DOHH2 (cell line): ENCODE results near the gene INTS3.

Experiments used
- H3F3A ChIP-seq: fragments of 200-600 bp; sonication (generic), shearing (Covaris generic); 2 replicates; pipeline ENCODE4 v1.6.0; 2016; ENCODE audit warnings: antibody characterized with exemption, mild to moderate bottlenecking; ENCODE audit not compliant: control insufficient read depth, insufficient read depth
- H3K27ac ChIP-seq: fragments of 200-600 bp; sonication (generic); 2 replicates; pipeline ENCODE4 v1.5.1; 2014; ENCODE audit warnings: low read depth, mild to moderate bottlenecking, low read length, moderate library complexity
- H3K27me3 ChIP-seq: fragments of 200-600 bp; sonication (generic); 2 replicates; pipeline ENCODE4 v1.6.1; 2014; ENCODE audit warnings: mild to moderate bottlenecking, low read length, mixed read lengths; ENCODE audit not compliant: control insufficient read depth
- H3K36me3 ChIP-seq: fragments of 200-600 bp; sonication (generic); 2 replicates; pipeline ENCODE4 v1.6.1; 2014; ENCODE audit warnings: mild to moderate bottlenecking, low read length, moderate library complexity, mixed read lengths; ENCODE audit not compliant: control insufficient read depth
- H3K4me1 ChIP-seq: fragments of 200-600 bp; sonication (generic); 2 replicates; pipeline ENCODE4 v1.6.1; 2014; ENCODE audit warnings: mild to moderate bottlenecking, low read length, mixed read lengths; ENCODE audit not compliant: control insufficient read depth
- H3K4me2 ChIP-seq: fragments of 200-600 bp; sonication (generic); 2 replicates; pipeline ENCODE4 v1.6.0; 2014; ENCODE audit warnings: mild to moderate bottlenecking, low read length, moderate library complexity
- H3K4me3 ChIP-seq: fragments of 200-600 bp; sonication (generic); 2 replicates; pipeline ENCODE4 v1.5.1; 2014; ENCODE audit warnings: mild to moderate bottlenecking, low read length, mixed read lengths
- H3K79me2 ChIP-seq: fragments of 200-600 bp; sonication (generic); 2 replicates; pipeline ENCODE4 v1.6.1; 2014; ENCODE audit warnings: mild to moderate bottlenecking, low read length, mixed read lengths; ENCODE audit not compliant: control insufficient read depth
- H3K9me2 ChIP-seq: fragments of 200-600 bp; sonication (generic); replicated peaks from 2 replicates; pipeline ENCODE4 v1.6.1; 2014; ENCODE audit warnings: mild to moderate bottlenecking, low read length, mixed read lengths; ENCODE audit not compliant: control insufficient read depth
- H3K9me3 ChIP-seq: fragments of 200-600 bp; sonication (generic); 2 replicates; pipeline ENCODE4 v1.6.1; 2014; ENCODE audit warnings: antibody characterized with exemption, low read length, mixed read lengths; ENCODE audit not compliant: control insufficient read depth, insufficient read depth
- H4K20me1 ChIP-seq: fragments of 200-600 bp; sonication (generic); 2 replicates; pipeline ENCODE4 v1.6.0; 2014; ENCODE audit warnings: low read depth, mild to moderate bottlenecking, antibody characterized with exemption, low read length, moderate library complexity; ENCODE audit not compliant: control insufficient read depth, insufficient read depth
- CTCF ChIP-seq: fragments of 200-600 bp; sonication (generic); IDR thresholded peaks from one replicate; pipeline ENCODE4 v1.5.1; 2014; ENCODE audit warnings: antibody characterized with exemption, mild to moderate bottlenecking, low read depth, low read length; ENCODE audit not compliant: poor library complexity, severe bottlenecking
- EZH2phosphoT487 ChIP-seq: fragments of 200-600 bp; sonication (generic); IDR thresholded peaks from 2 replicates; pipeline ENCODE4 v1.6.1; 2017; ENCODE audit warnings: borderline replicate concordance, mild to moderate bottlenecking, antibody characterized with exemption, low read length, moderate library complexity, mixed read lengths

The INTS3 gene

DNA sequence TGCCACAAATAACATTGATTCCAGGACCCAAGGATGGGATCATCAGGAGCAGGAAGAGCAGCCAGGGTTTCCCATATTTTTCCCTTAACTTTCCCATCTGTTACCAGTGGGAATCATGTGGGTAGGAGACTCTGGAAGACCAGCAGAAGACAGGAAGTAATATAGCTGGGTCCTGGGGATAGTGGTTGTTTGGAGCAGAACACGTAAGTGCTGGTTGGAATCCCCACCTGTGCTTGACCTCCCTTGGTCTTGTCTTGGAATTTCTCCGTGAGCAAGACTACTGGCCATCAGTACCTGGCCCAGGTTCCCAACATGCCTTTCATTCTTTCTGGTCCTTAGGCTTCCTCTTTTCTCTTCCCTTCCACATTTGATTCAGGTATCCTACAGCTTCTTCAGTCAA, 26.4 kb downstream of the INTS3 start:
- no peaks in the 10 kb centered on the region for H3K4me1 ChIP-seq
- no peaks in the 10 kb centered on the region for H3K9me3 ChIP-seq
- no peaks in the 10 kb centered on the region for H4K20me1 ChIP-seq
- peaks cover 70% of the 10 kb centered on the region for H3K36me3 ChIP-seq
- H3K4me2 ChIP-seq: no peak overlapping the region
- H3K27ac ChIP-seq: no peak overlapping the region
- H3F3A ChIP-seq: no peaks in the 10 kb centered on the region
- H3K27me3 ChIP-seq: no peaks in the 10 kb centered on the region
- H3K79me2 ChIP-seq: no peaks in the 10 kb centered on the region
- H3K9me2 ChIP-seq: no peaks in the 10 kb centered on the region
- no peak for TF ChIP-seq EZH2phosphoT487
- TF ChIP-seq CTCF: no peak
- no peak overlapping the region for H3K4me3 ChIP-seq

DNA sequence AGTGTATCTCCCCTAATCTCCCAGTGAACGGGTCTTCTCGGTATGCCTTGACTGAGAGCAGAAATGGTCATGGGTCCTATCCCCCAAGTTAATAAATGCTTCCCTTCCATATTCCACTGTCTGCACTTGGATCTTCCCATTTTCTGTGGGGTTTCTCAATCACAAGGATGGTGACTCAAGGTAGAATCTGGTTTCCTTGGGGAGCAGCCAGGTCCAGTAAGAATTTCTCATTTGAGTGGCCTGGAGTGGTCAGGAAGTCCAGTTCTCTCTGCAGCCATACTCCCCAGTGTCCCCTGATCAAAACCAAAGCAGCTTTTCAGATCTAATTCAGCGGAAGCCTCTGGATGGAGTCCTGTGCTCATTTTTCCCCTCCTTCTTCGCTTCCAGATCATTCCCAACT, 32.6 kb downstream of the INTS3 start:
- Histone ChIP-seq H3K4me3 (no peak overlapping the region), H3F3A (no peaks in the 10 kb centered on the region), H3K9me2 (no peaks in the 10 kb centered on the region), H3K9me3 (no peaks in the 10 kb centered on the region), H3K4me2 (no peak overlapping the region), H3K4me1 (no peaks in the 10 kb centered on the region), H3K27me3 (no peaks in the 10 kb centered on the region), H4K20me1 (no peaks in the 10 kb centered on the region), H3K36me3 (peaks cover 65% of the 10 kb centered on the region), H3K79me2 (no peaks in the 10 kb centered on the region), H3K27ac (no peak overlapping the region)
- no peak for TF ChIP-seq CTCF

DNA sequence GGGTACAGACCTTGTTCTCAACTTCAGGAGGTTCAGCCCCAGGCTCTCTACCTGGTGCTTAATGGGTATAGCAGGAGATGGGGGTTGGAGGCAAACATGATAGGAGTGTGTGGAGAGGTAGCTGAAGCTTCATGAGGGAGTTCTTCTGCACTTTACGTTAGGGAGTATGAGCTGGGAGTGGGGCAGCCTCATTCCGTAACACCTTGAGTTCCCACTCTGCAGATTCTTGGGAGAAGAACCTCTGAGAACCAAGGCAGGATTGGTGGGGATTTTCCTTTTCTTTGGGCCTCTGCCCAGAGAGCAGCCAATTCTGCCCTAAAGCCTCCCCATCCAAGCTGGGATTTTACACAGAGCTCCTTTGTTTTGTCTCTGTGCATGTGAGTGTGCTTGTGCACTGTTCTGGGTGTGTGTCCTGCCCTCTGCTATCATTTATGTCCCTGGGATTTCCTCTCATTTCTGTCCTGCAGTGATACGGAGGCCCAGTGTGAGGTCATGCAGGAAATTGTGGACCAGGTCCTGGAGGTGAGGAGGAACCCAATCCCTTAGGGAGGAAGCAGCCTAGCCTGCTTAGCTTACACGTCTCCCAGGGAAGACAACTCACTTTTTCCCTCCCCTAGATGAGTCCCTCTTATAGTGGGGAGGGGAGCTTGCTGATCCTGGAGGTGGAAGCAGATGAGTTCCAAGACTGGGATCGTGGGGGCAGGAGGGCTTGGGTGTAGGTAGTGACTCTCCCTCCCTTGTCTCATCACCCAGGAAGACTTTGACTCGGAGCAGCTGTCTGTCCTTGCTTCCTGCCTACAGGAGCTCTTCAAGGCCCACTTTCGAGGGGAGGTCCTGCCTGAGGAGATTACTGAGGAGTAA, 35.7 kb downstream of the INTS3 start:
- no peak overlapping the region for H3K4me2 ChIP-seq
- no peaks in the 10 kb centered on the region for H3K79me2 ChIP-seq
- H3K9me3 ChIP-seq: no peaks in the 10 kb centered on the region
- no peaks in the 10 kb centered on the region for H3K27me3 ChIP-seq
- TF ChIP-seq CTCF (no peak), EZH2phosphoT487 (no peak)
- H3K36me3 ChIP-seq: peaks cover 62% of the 10 kb centered on the region
- no peak overlapping the region for H3K4me3 ChIP-seq
- no peak overlapping the region for H3K27ac ChIP-seq
- no peaks in the 10 kb centered on the region for H4K20me1 ChIP-seq
- no peaks in the 10 kb centered on the region for H3F3A ChIP-seq
- no peaks in the 10 kb centered on the region for H3K4me1 ChIP-seq
- H3K9me2 ChIP-seq: no peaks in the 10 kb centered on the region
